ENCODE measurements around the gene RUNDC3A. TPM values are rescaled to one million over a fixed set of nuclear protein-coding genes. Genes with fewer than 3 reads are reported as not detected.

RUNDC3A gene
- total RNA-seq, 4 donors from 2014 or later = 0.51 TPM; not detected in 3

GRCh38 chr17:44277976-44278375 lies 30.4 kb upstream of the RUNDC3A start:
- TF ChIP-seq CTCF (IDR thresholded peaks at IDR 0.05; ENCODE audit: low read depth) = no peak

DNA sequence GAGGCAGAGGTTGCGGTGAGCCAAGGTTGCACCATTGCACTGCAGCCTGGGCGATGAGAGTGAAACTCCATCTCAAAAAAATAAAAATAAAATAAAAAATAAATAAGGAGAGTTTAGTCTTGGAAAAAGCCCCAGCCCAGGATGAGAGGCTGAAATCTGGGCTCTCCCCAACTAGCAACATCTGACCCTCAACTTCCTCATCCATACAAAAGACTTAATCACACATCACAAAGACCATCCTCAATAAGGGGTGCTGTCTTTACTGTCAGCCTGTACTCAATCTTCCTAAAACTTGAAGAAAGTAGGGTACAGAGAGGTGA lies 29.1 kb upstream of the RUNDC3A start:
- no peak for TF ChIP-seq CTCF (IDR thresholded peaks at IDR 0.05; ENCODE audit: low read depth)

- TF ChIP-seq CTCF (IDR thresholded peaks at IDR 0.05; ENCODE audit: low read depth) = no peak
These were observed 28.6 kb upstream of the RUNDC3A start for GRCh38 chr17:44279666-44280391.

GRCh38 chr17:44280392-44280937 lies 27.9 kb upstream of the RUNDC3A start:
- TF ChIP-seq CTCF (IDR thresholded peaks at IDR 0.05; ENCODE audit: low read depth) = no peak

GRCh38 chr17:44281570-44281969 lies 26.8 kb upstream of the RUNDC3A start:
- TF ChIP-seq CTCF (IDR thresholded peaks at IDR 0.05; ENCODE audit: low read depth) = no peak

GRCh38 chr17:44282264-44282663 lies 26.1 kb upstream of the RUNDC3A start:
- no peak for TF ChIP-seq CTCF (IDR thresholded peaks at IDR 0.05; ENCODE audit: low read depth)

DNA sequence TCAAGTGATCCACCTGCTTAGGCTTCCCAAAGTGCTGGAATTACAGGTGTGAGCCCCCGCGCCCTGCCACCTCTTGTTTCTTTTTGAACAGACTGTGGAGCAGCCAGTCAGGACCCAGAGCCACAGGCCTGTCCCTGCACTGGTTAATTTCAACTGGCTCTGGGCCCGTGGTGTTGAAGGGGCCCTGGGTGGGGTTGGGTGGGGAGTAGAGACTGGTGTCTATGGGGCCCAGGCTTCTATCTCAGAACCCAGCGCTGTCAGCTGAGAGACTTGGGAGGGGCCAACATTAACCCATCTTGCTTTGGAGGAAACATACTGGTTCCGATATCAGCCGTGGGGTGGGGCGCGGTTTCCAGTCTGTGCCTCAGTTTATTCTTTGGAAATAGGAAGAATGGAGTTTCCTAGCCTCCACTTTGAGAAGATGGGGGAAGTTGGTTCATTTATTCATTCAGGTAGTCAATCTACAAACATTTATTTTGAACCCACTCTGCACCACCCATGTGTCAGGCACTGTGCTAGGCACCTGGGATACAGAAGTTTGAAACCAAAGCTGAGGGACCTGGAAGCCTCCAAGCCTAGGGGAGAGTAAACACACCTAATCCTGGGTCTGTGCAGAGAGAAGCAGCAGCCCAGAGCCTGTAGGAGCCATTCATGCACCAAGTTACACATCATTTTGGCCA lies 24.9 kb upstream of the RUNDC3A start:
- no peak for TF ChIP-seq CTCF (IDR thresholded peaks at IDR 0.05; ENCODE audit: low read depth)
